Body of pancreas (tissue), 4 donors: ENCODE results near the gene STK26. TPM values are rescaled to one million over a fixed set of nuclear protein-coding genes. Genes with fewer than 3 reads are reported as not detected.

ENCODE experiments used
- ATAC-seq: fragments of 150-250 bp; one replicate; pipeline ENCODE4 v1.9.1; 2016
- DNase-seq, 4 donors: peaks; one replicate each; pipeline ENCODE4 v3.0.0-alpha.2; 2019
- H3K27ac ChIP-seq, 4 donors: fragments of 200-600 bp; sonication (generic); 1 replicate in 3 of 4; 2 replicates in 1 of 4; pipeline versions ENCODE4 v1.5.1 to v1.6.1; 2016 to 2019; ENCODE audit warnings: mild to moderate bottlenecking in 1 of 4, mixed read lengths in 1 of 4, moderate library complexity in 1 of 4
- H3K27me3 ChIP-seq, 2 donors: fragments of 200-600 bp; sonication (generic); one replicate each; pipeline ENCODE4 v1.6.0; 2016; ENCODE audit warnings: mild to moderate bottlenecking in 1 of 2
- H3K36me3 ChIP-seq, 2 donors: fragments of 200-600 bp; sonication (generic); replicated peaks in 1 of 2; 2 replicates each; pipeline ENCODE4 v1.5.1; 2016; ENCODE audit warnings: low read depth in 2 of 2; ENCODE audit not compliant: insufficient read depth in 1 of 2
- H3K4me1 ChIP-seq: fragments of 200-600 bp; sonication (generic); one replicate; pipeline ENCODE4 v1.6.0; 2016
- H3K4me3 ChIP-seq, 2 donors: fragments of 200-600 bp; sonication (generic); 1 replicate in 1 of 2; 2 replicates in 1 of 2; pipeline ENCODE4 v1.5.1; 2016 to 2019
- H3K9me3 ChIP-seq, 3 donors: fragments of 200-600 bp; sonication (generic); 1 replicate in 2 of 3; 2 replicates in 1 of 3; pipeline ENCODE4 v1.5.1; 2016
- POLR2A ChIP-seq, 3 donors: fragments of 450-650 bp; IDR thresholded peaks; one replicate each; pipeline ENCODE4 v1.6.1; 2016; ENCODE audit warnings: antibody characterized with exemption in 3 of 3, mild to moderate bottlenecking in 2 of 3
- WGBS, 2 donors: methylation state at CpG; one replicate each; pipeline ENCODE4 v1.1.5; 2017; 5-methylcytosine and 5-hydroxymethylcytosine counted together
- intact Hi-C: fragments of 100-400 bp; cut with DNase I; formaldehyde crosslinking; loops from one replicate; pipeline ENCODE4 v1.15.1; 2023
- total RNA-seq, 2 donors: library from RNA; depleted of rRNA; stranded (reverse); fragments of >200 nt; gene quantifications; one replicate each; pipeline ENCODE4 v1.1.0, GENCODE V29; 2016
- TF ChIP-seq, protein P1 (sequence below), 7 experiments: fragments of 450-650 bp in 4 of 7; fragments of 200-600 bp in 3 of 7; sonication (generic) in 3 of 7; IDR thresholded peaks; one replicate each; pipeline ENCODE4 v1.5.1; 2016 to 2019; ENCODE audit warnings: antibody characterized with exemption in 7 of 7

Gene STK26
- 1 to 10 TPM; 4.9 to 5.3 TPM for total RNA-seq

- Histone ChIP-seq H3K4me1 (peaks cover 7% of the 10 kb centered on the region), H3K27me3 (no peaks in the 10 kb centered on the region), H3K4me3 (peak within 1 kb of the TSS; percentile 5 to 41), H3K36me3 (no peaks in the 10 kb centered on the region), H3K27ac (peak within 1 kb of the TSS in 3 of 4 donors; percentile 30 to 76 (median 76)), H3K9me3 (no peaks in the 10 kb centered on the region)
- TF ChIP-seq, protein P1, sequence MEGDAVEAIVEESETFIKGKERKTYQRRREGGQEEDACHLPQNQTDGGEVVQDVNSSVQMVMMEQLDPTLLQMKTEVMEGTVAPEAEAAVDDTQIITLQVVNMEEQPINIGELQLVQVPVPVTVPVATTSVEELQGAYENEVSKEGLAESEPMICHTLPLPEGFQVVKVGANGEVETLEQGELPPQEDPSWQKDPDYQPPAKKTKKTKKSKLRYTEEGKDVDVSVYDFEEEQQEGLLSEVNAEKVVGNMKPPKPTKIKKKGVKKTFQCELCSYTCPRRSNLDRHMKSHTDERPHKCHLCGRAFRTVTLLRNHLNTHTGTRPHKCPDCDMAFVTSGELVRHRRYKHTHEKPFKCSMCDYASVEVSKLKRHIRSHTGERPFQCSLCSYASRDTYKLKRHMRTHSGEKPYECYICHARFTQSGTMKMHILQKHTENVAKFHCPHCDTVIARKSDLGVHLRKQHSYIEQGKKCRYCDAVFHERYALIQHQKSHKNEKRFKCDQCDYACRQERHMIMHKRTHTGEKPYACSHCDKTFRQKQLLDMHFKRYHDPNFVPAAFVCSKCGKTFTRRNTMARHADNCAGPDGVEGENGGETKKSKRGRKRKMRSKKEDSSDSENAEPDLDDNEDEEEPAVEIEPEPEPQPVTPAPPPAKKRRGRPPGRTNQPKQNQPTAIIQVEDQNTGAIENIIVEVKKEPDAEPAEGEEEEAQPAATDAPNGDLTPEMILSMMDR (IDR thresholded peaks at IDR 0.05), result no peak
- peak; percentile 60 to 82 (median 75) for TF ChIP-seq POLR2A (IDR thresholded peaks at IDR 0.05)
- 0% methylated on average over 21 of the region's 73 CpGs for WGBS, 2 donors
- DNase-seq (peak; percentile 64 to 77 (median 72)), ATAC-seq (peak; percentile 93)
- intact Hi-C loops, result no loop called here
Observed at GRCh38 chrX:132022967-132023895, at the start of gene STK26. STK26 (plus strand) TSS chrX:132023302; CDS start chrX:132023618, 316 bp downstream.

DNA sequence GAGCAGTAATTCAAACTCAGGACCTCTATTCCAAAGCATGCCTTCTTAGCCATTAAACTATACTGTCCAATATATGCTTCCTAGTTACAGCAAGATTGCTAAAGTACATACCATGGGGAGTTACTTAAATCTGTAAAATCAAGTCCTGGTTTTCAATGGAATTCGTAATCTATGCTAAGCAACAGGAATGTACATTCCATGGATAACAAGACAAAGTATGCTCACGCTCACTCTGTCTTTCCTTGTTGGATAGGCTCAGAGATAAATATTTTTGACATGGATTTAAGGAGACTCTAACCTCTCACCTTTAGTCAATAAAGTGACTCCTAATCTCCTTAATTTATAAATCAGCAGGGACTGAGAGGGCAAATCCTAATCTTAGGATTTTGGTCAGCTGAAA, 47.3 kb upstream of the STK26 start:
- Histone ChIP-seq H3K36me3 (no peaks in the 10 kb centered on the region), H3K4me3 (no peak overlapping the region), H3K9me3 (no peaks in the 10 kb centered on the region), H3K4me1 (no peaks in the 10 kb centered on the region), H3K27me3 (no peaks in the 10 kb centered on the region), H3K27ac (no peak overlapping the region)
- no peak for ATAC-seq
- intact Hi-C loops, result no loop called here
- no peak for TF ChIP-seq POLR2A (IDR thresholded peaks at IDR 0.05)
- TF ChIP-seq, protein P1 (IDR thresholded peaks at IDR 0.05), result no peak
- DNase-seq, result no peak
- 45 to 58% methylated on average over 2 of the region's 2 CpGs for WGBS, 2 donors

DNA sequence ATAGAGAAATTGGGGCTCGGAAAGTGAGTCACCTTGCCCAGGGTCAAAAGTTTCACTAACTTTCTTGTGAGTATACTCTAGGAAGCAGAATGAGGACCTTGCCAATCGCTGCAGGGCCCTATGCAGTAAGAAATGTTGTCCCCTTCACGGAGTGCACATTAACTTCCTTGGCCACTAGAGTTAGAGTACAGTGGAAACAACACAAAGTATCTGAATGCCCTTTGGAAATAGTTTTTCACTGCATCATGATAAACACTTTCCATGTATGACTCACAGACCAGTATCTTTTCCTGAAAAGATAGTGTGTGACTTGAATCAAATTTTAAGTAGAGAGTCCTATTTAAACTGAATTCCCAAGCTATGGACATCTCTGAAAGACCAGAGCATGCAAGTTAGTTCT, 45.5 kb upstream of the STK26 start:
- WGBS, 2 donors, result 56 to 77% methylated on average over 3 of the region's 3 CpGs
- no peak for ATAC-seq

GRCh38 chrX:131979116-131979515, 44.0 kb upstream of the STK26 start:
- ATAC-seq (no peak), DNase-seq (no peak)
- Histone ChIP-seq H3K9me3 (no peaks in the 10 kb centered on the region), H3K4me1 (no peaks in the 10 kb centered on the region), H3K27me3 (no peaks in the 10 kb centered on the region), H3K4me3 (no peak overlapping the region), H3K36me3 (no peaks in the 10 kb centered on the region), H3K27ac (no peak overlapping the region)
- intact Hi-C loops, result no loop called here
- TF ChIP-seq POLR2A (IDR thresholded peaks at IDR 0.05), result no peak
- TF ChIP-seq, protein P1 (IDR thresholded peaks at IDR 0.05), result no peak

More for the DNA sequence above, 45.5 kb upstream of the STK26 start:
- Histone ChIP-seq H3K27ac (no peak overlapping the region), H3K36me3 (no peaks in the 10 kb centered on the region), H3K4me1 (no peaks in the 10 kb centered on the region), H3K4me3 (no peak overlapping the region), H3K27me3 (no peaks in the 10 kb centered on the region), H3K9me3 (no peaks in the 10 kb centered on the region)
- no peak for DNase-seq
- TF ChIP-seq, protein P1 (IDR thresholded peaks at IDR 0.05), result no peak
- TF ChIP-seq POLR2A (IDR thresholded peaks at IDR 0.05), result no peak
- intact Hi-C loops, result no loop called here
